Measurements from ENCODE around the gene FUZ.

FUZ gene

DNA sequence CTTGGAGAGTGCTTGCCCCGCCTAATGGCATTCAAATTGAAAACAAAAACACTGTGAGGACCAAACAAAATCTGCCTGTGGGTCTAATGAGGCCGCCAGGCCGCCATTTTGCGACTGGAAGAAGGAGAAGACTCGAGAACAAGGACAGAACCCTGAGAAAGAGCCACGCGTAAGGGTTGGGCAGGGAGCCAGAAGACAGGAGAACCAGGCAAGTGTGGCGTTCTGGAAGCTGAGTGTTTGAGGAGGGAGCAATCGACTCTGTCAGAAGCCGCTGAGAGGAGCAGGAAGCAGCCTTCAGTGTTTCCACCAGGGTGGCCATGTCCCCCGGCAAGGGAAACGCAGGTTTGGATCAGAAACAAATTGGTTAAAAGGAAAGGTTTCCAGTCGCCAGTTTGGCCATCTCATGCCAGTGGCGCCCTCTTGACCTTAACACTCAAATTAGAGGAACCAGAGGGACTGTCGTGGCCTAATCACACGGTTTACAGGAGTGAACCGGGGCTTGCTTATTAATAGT lies 27.7 kb upstream of the FUZ start:
- no peak for TF ChIP-seq CTCF (IDR thresholded peaks at IDR 0.05)

- no peak for TF ChIP-seq CTCF (IDR thresholded peaks at IDR 0.05)
Measured at GRCh38 chr19:49840321-49840720, 27.2 kb upstream of the FUZ start.

DNA sequence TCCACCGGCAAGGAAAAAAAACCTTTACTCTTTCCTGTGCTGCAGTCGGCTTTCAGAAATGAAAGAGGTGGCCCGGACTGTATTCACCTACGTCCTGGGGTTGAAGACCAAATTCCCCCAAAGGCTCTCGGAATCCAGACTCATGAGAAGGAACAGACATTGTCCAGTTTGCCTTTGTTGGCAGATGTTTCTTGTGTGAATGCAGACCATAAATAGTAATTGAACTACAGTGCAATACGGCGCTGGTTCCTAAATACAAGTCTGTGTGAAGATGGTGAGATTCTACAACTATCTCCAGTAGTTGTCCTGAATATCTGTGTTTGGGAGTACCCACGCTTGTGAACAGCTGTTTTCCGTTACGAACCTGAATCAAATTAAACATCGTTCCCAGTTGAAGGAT lies 26.6 kb upstream of the FUZ start:
- no peak for TF ChIP-seq CTCF (IDR thresholded peaks at IDR 0.05)

DNA sequence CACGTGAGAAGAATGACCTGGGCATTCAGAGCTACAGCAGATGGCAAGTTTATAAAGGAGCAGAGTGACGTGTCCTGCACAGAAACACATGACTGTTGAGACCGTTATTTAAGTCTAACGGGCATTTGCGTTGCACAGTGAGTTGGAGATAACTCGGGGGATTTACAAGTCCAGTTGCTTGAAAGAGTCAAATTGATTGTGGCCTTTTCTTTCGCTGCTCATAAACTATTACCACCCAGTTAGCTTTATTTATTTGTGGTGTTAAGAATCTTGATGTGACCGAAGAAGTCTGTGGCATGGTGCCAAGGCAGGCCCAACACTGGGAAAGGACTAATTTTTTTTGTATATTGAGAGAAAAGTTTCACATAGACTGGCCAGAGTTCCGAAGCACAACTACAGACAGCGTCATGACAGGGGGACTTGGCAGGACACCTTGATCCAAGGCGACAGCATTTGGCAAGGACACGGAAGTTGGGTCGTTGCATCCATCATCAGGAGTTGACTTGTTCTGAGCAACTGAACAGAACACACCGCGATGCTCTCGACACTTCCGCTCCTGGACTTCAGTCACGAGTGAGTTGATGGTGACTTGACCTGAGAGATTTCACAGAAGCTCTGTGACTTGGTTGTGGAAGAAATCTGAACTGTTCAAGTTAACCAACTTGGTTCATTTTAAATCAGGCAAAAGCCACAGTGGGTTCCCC lies 25.9 kb upstream of the FUZ start:
- no peak for TF ChIP-seq CTCF (IDR thresholded peaks at IDR 0.05)

DNA sequence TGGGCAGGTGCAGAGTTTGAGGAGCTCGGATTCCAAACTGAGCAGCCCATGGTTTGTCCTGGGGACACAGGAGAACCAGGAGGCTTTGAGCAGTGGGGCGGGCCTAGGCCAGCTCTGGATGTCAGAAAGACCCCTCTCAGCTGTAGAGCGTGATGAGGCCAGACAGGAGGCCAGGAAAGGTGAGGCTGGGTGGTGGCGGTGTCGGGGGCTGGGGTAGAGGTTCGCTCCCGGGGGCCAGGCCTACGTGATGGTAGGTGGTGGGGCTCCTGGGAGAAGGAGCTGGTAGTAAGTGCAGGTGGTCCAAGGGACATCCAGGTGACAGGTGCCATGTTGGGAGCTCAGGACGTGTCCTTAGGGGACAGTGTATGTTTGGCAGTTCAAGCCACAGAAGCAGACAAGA lies 24.3 kb upstream of the FUZ start:
- no peak for TF ChIP-seq CTCF (IDR thresholded peaks at IDR 0.05)

- no peak for TF ChIP-seq CTCF (IDR thresholded peaks at IDR 0.05)
Measured at GRCh38 chr19:49837009-49837310, 23.9 kb upstream of the FUZ start.

GRCh38 chr19:49836176-49837008 lies 23.3 kb upstream of the FUZ start:
- no peak for TF ChIP-seq CTCF (IDR thresholded peaks at IDR 0.05)

All from LNCAP (cell line).